ENCODE data around the gene APBB2.

Gene APBB2

DNA sequence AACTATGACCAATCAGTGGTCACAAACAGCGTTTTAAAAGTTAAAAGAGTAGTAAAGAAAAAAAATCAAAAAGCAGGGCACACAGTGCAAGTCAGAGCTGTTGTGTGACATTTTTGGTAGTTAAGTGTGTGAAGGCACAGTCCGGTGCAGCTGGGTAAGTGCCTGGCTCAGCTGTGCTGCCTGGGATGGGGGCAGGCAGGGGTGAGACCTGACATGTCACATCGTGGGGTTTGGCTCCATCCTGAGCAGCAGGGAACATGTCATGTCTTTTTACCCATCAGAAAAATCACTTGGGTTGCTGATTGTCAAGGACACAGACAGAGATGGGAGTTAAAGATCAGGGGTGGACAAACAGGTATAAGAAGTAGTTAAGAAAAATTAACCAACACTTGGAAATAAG is 339.4 kb downstream of the APBB2 start:
- Histone ChIP-seq H3K27ac (no peak overlapping the region), H3K4me1 (ENCODE audit: control insufficient read depth in 1 of 2, insufficient read depth in 1 of 2, low read depth in 1 of 2, low read length in 1 of 2) (no peaks in the 10 kb centered on the region)
- TF ChIP-seq, protein P1, sequence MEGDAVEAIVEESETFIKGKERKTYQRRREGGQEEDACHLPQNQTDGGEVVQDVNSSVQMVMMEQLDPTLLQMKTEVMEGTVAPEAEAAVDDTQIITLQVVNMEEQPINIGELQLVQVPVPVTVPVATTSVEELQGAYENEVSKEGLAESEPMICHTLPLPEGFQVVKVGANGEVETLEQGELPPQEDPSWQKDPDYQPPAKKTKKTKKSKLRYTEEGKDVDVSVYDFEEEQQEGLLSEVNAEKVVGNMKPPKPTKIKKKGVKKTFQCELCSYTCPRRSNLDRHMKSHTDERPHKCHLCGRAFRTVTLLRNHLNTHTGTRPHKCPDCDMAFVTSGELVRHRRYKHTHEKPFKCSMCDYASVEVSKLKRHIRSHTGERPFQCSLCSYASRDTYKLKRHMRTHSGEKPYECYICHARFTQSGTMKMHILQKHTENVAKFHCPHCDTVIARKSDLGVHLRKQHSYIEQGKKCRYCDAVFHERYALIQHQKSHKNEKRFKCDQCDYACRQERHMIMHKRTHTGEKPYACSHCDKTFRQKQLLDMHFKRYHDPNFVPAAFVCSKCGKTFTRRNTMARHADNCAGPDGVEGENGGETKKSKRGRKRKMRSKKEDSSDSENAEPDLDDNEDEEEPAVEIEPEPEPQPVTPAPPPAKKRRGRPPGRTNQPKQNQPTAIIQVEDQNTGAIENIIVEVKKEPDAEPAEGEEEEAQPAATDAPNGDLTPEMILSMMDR (IDR thresholded peaks at IDR 0.05): no peak

DNA sequence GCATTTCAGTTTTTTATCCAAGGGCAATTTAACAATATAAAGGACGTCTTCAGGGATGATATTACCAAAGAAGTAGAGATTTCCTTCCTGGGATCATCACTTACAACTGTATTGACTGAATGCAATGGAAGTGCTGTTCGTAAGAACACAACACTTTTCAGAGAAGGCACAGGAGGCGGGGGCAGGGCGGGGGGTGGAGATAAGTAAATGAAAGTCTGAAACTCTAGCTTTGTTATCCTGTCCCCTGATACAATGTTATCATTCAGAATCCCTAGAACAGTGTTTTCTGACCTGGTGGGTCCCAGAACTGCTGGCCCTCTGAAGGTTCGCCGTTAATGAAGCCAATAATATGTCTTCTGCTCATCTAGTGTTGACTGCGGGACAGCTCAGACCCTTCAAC is 340.0 kb downstream of the APBB2 start:
- no peaks in the 10 kb centered on the region for H3K9me3 ChIP-seq
- no peak overlapping the region for H3K27ac ChIP-seq
- H3K4me3 ChIP-seq (ENCODE audit: low read depth in 1 of 2, low read length in 1 of 2): no peak overlapping the region
- TF ChIP-seq, protein P1 (IDR thresholded peaks at IDR 0.05): no peak
- H3K27me3 ChIP-seq: no peaks in the 10 kb centered on the region
- no peaks in the 10 kb centered on the region for H3K4me1 ChIP-seq (ENCODE audit: control insufficient read depth in 1 of 2, insufficient read depth in 1 of 2, low read depth in 1 of 2, low read length in 1 of 2)
- H3K36me3 ChIP-seq: no peaks in the 10 kb centered on the region

More for the DNA sequence above, 339.4 kb downstream of the APBB2 start:
- H3K27me3 ChIP-seq: no peaks in the 10 kb centered on the region
- H3K36me3 ChIP-seq: no peaks in the 10 kb centered on the region
- H3K9me3 ChIP-seq: no peaks in the 10 kb centered on the region
- no peak overlapping the region for H3K4me3 ChIP-seq (ENCODE audit: low read depth in 1 of 2, low read length in 1 of 2)

DNA sequence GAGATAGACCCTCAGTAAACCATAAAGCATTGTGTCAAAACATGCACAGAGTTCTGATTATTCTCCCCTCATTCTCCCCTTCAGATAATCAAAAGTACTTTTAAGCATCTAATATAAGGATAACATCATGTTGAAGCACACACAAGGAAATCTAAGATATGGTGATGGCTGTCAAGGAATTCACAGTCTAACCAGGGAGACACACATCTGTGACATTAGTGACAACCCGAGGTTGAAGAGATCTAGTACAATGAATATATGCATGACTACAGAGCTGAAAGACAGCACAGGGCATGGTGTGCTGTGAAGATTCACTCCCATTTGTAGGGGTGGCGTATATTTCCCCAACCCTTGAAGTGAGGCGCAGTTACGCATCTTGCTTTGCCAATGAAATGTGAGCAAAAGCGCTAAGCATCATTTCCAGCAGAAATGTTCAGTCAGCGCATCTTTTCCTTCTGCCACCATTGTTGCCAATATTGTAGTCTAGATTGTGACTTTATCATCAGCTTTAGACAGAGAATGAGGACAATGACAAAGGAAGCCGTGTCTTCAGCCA is 342.6 kb downstream of the APBB2 start:
- Histone ChIP-seq H3K4me3 (ENCODE audit: low read depth in 1 of 2, low read length in 1 of 2) (no peak overlapping the region), H3K27me3 (no peaks in the 10 kb centered on the region), H3K36me3 (no peaks in the 10 kb centered on the region), H3K27ac (no peak overlapping the region), H3K4me1 (ENCODE audit: control insufficient read depth in 1 of 2, insufficient read depth in 1 of 2, low read depth in 1 of 2, low read length in 1 of 2) (no peaks in the 10 kb centered on the region), H3K9me3 (no peaks in the 10 kb centered on the region)
- TF ChIP-seq, protein P1 (IDR thresholded peaks at IDR 0.05): no peak

DNA sequence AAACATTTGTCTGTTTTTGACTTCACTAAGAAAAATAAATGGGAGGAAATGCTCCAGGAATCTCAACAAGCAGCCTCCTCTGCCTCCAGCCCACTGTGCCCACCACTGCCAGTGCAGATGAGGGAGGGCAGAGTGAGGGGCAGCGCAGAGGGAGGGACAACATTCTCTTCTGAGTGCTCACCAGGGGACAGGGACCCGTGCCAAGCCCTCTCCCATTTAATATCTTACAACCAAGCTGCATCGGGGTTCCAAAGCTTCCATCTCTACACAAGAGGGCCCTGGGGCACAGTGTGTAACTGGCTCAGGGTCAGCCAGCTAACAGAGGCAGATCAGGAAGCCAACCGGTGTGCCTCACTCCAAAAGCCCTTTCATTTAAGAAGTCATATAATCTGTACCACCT is 344.2 kb downstream of the APBB2 start:
- no peak overlapping the region for H3K4me3 ChIP-seq (ENCODE audit: low read depth in 1 of 2, low read length in 1 of 2)
- H3K27ac ChIP-seq: no peak overlapping the region
- no peaks in the 10 kb centered on the region for H3K4me1 ChIP-seq (ENCODE audit: control insufficient read depth in 1 of 2, insufficient read depth in 1 of 2, low read depth in 1 of 2, low read length in 1 of 2)
- TF ChIP-seq, protein P1 (IDR thresholded peaks at IDR 0.05): no peak
- no peaks in the 10 kb centered on the region for H3K36me3 ChIP-seq
- no peaks in the 10 kb centered on the region for H3K9me3 ChIP-seq
- no peaks in the 10 kb centered on the region for H3K27me3 ChIP-seq

DNA sequence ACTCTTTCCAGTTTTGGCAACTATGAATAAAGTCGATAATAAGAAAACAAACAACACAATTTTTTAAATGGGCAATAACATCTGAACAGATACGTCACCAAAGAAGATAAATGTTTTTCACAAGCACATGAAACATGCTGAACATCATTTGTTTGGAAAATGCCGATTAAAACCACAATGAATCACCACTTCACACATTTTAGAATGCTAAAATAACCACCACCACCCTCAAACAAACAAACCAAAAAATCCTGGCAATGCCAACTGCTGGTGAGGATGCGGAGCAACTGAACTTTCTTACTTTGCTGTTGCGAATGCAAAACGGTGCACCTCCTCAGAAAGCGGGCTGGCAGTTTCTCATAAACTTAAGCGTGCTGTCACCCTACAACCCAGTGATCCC is 348.6 kb downstream of the APBB2 start:
- H3K36me3 ChIP-seq: no peaks in the 10 kb centered on the region
- no peaks in the 10 kb centered on the region for H3K4me1 ChIP-seq (ENCODE audit: control insufficient read depth in 1 of 2, insufficient read depth in 1 of 2, low read depth in 1 of 2, low read length in 1 of 2)
- H3K27ac ChIP-seq: no peak overlapping the region
- TF ChIP-seq, protein P1 (IDR thresholded peaks at IDR 0.05): no peak
- H3K4me3 ChIP-seq (ENCODE audit: low read depth in 1 of 2, low read length in 1 of 2): no peak overlapping the region
- H3K9me3 ChIP-seq: no peaks in the 10 kb centered on the region
- no peaks in the 10 kb centered on the region for H3K27me3 ChIP-seq

DNA sequence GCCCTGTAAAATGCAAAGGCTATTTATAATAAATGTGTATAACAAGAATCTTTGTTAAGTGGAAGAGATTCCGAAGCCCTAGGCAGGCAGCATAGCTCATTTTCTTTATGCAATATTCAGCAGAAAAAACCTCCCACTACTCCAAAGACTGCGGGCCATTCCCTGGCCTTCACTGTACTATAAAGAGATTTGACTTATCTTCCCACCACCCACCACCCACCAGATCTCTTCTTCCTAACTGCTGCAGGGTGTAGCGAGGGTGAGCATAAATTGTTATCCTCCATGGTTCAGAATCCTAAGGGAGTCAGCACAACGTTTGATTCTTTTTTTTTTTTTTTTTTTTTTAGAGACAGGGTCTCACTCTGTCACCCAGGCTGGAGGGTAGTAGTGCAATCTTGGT is 349.8 kb downstream of the APBB2 start:
- Histone ChIP-seq H3K27ac (no peak overlapping the region), H3K9me3 (no peaks in the 10 kb centered on the region), H3K36me3 (no peaks in the 10 kb centered on the region), H3K4me3 (ENCODE audit: low read depth in 1 of 2, low read length in 1 of 2) (no peak overlapping the region), H3K4me1 (ENCODE audit: control insufficient read depth in 1 of 2, insufficient read depth in 1 of 2, low read depth in 1 of 2, low read length in 1 of 2) (no peaks in the 10 kb centered on the region), H3K27me3 (no peaks in the 10 kb centered on the region)
- TF ChIP-seq, protein P1 (IDR thresholded peaks at IDR 0.05): no peak

All from neutrophil (primary cell).